Nephron progenitor cell (in vitro differentiated cells): ENCODE data around the gene LYRM2.

ENCODE experiments used
- DNase-seq: peaks from one replicate; pipeline ENCODE4 v3.0.0; 2021
- H3K27ac Mint-ChIP-seq: 2 replicates; pipeline ENCODE4 v1.8.0; 2021; ENCODE audit warnings: mild to moderate bottlenecking, moderate library complexity, mixed read lengths
- H3K27me3 Mint-ChIP-seq: 2 replicates; pipeline ENCODE4 v1.8.0; 2021; ENCODE audit warnings: mild to moderate bottlenecking, low read depth, mixed read lengths; ENCODE audit not compliant: poor library complexity
- H3K36me3 Mint-ChIP-seq: 2 replicates; pipeline ENCODE4 v1.8.0; 2021; ENCODE audit warnings: low read depth, mixed read lengths
- H3K4me1 Mint-ChIP-seq: 2 replicates; pipeline ENCODE4 v1.8.0; 2021; ENCODE audit warnings: mixed read lengths
- H3K4me3 Mint-ChIP-seq: 2 replicates; pipeline ENCODE4 v1.8.0; 2021; ENCODE audit warnings: mild to moderate bottlenecking, moderate library complexity, mixed read lengths
- H3K9me3 Mint-ChIP-seq: 2 replicates; pipeline ENCODE4 v1.8.0; 2021; ENCODE audit warnings: mild to moderate bottlenecking, moderate library complexity, mixed read lengths
- TF ChIP-seq, protein P1 (sequence below): fragments of 200-600 bp; sonication (generic); IDR thresholded peaks from 2 replicates; pipeline ENCODE4 v1.5.0; 2021; ENCODE audit warnings: antibody characterized with exemption

LYRM2 gene

GRCh38 chr6:89528866-89529265, 109.7 kb downstream of the LYRM2 start:
- Mint-ChIP-seq H3K27ac (no peak overlapping the region), H3K27me3 (no peaks in the 10 kb centered on the region), H3K4me3 (no peak overlapping the region), H3K9me3 (no peaks in the 10 kb centered on the region), H3K4me1 (peaks cover 35% of the 10 kb centered on the region), H3K36me3 (peaks cover 16% of the 10 kb centered on the region)
- TF ChIP-seq, protein P1, sequence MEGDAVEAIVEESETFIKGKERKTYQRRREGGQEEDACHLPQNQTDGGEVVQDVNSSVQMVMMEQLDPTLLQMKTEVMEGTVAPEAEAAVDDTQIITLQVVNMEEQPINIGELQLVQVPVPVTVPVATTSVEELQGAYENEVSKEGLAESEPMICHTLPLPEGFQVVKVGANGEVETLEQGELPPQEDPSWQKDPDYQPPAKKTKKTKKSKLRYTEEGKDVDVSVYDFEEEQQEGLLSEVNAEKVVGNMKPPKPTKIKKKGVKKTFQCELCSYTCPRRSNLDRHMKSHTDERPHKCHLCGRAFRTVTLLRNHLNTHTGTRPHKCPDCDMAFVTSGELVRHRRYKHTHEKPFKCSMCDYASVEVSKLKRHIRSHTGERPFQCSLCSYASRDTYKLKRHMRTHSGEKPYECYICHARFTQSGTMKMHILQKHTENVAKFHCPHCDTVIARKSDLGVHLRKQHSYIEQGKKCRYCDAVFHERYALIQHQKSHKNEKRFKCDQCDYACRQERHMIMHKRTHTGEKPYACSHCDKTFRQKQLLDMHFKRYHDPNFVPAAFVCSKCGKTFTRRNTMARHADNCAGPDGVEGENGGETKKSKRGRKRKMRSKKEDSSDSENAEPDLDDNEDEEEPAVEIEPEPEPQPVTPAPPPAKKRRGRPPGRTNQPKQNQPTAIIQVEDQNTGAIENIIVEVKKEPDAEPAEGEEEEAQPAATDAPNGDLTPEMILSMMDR, result no peak
- no peak for DNase-seq

GRCh38 chr6:89527634-89528033, 110.9 kb downstream of the LYRM2 start:
- H3K27me3 Mint-ChIP-seq, result peaks cover 3% of the 10 kb centered on the region
- H3K4me1 Mint-ChIP-seq, result peaks cover 47% of the 10 kb centered on the region
- no peak overlapping the region for H3K27ac Mint-ChIP-seq
- DNase-seq, result no peak
- TF ChIP-seq, protein P1, result no peak
- H3K36me3 Mint-ChIP-seq, result peaks cover 16% of the 10 kb centered on the region
- H3K4me3 Mint-ChIP-seq, result no peak overlapping the region
- H3K9me3 Mint-ChIP-seq, result no peaks in the 10 kb centered on the region

GRCh38 chr6:89526563-89526869, 112.0 kb downstream of the LYRM2 start:
- DNase-seq, result no peak
- no peak overlapping the region for H3K27ac Mint-ChIP-seq
- TF ChIP-seq, protein P1, result no peak
- H3K4me3 Mint-ChIP-seq, result no peak overlapping the region
- H3K36me3 Mint-ChIP-seq, result peaks cover 11% of the 10 kb centered on the region
- no peaks in the 10 kb centered on the region for H3K9me3 Mint-ChIP-seq
- peaks cover 3% of the 10 kb centered on the region for H3K27me3 Mint-ChIP-seq
- peaks cover 54% of the 10 kb centered on the region for H3K4me1 Mint-ChIP-seq

DNA sequence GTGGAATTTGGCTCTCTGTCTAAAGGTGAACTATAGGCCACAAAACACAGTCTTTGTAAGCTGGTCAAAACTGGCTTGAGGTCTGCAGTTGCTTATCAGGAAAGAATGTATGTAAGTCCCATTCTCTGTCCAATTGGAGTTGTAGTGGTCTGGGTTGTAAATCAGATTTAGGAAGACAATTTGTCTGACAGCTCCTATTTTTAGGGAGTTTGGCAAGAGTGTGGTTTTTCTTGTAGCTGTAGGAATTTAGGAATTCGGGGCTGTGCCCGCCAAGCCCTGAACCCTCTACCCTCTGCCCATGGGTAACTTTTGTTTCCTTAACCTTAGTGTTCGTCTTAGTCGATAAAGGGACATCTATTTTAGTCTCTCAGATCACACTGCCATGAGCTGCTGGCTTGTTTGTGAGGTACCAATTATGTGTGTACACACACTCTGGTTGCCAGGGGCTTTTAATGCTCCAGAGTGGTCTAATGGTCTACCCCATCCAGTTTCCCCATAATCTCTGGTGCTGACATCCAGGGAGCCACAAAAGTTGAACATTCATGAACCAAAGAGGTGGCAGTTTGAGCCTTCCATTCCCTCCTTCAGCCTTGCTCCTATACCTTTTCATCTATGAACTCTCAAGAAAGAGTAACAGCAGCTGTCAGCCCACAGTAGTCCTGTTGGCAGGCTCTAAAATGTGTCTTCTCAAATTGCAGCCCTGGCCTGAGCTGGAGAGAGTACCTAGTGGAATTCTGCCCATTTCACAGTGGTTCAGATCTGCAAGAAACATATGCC, 112.6 kb downstream of the LYRM2 start:
- Mint-ChIP-seq H3K36me3 (peaks cover 11% of the 10 kb centered on the region), H3K4me3 (no peak overlapping the region), H3K4me1 (peaks cover 53% of the 10 kb centered on the region), H3K9me3 (no peaks in the 10 kb centered on the region), H3K27ac (no peak overlapping the region), H3K27me3 (peaks cover 3% of the 10 kb centered on the region)
- no peak for DNase-seq
- TF ChIP-seq, protein P1, result no peak

GRCh38 chr6:89522778-89523177, 115.8 kb downstream of the LYRM2 start:
- Mint-ChIP-seq H3K27me3 (peaks cover 4% of the 10 kb centered on the region), H3K4me3 (no peak overlapping the region), H3K4me1 (peaks cover 37% of the 10 kb centered on the region), H3K9me3 (no peaks in the 10 kb centered on the region), H3K27ac (peak overlapping the region; percentile 75), H3K36me3 (no peaks in the 10 kb centered on the region)
- TF ChIP-seq, protein P1, result no peak
- no peak for DNase-seq

GRCh38 chr6:89520736-89521135, 117.8 kb downstream of the LYRM2 start:
- Mint-ChIP-seq H3K27me3 (peaks cover 7% of the 10 kb centered on the region), H3K4me3 (no peak overlapping the region), H3K9me3 (no peaks in the 10 kb centered on the region), H3K36me3 (peaks cover 3% of the 10 kb centered on the region), H3K4me1 (peaks cover 30% of the 10 kb centered on the region), H3K27ac (no peak overlapping the region)
- TF ChIP-seq, protein P1, result no peak
- DNase-seq, result no peak
